ENCODE results near the gene FAM3D.

Gene FAM3D

DNA sequence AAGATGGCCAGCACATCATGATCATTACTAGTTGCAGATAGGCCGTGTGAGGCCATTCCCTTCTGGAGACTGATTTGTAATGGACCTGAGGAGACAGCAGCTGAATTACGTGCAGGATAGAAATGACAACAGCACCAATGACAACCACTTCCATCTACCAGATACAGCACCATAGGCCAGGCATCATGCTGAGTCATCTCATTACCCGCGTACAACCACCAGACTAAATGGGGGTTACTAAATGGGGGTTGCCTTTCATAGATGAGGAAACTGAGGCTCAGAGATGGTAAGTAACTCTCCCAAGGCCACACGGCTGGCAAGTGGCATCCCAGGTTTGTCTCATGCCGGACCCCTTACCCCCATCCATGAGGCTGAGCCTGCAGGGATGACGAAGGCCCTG, 56.6 kb downstream of the FAM3D start:
- H3K36me3 ChIP-seq (ENCODE audit: insufficient read depth): no peaks in the 10 kb centered on the region
- no peaks in the 10 kb centered on the region for H4K20me1 ChIP-seq (ENCODE audit: insufficient read depth)
- no peak overlapping the region for H2AFZ ChIP-seq (ENCODE audit: low read depth)
- H3K4me3 ChIP-seq (IDR thresholded peaks at IDR 0.05; ENCODE audit: insufficient read depth, low read depth, low read length): no peak overlapping the region
- no peak for TF ChIP-seq CTCF (conservative IDR thresholded peaks at IDR 0.05; ENCODE audit: low read depth, low read length)
- peaks cover 20% of the 10 kb centered on the region for H3K4me1 ChIP-seq (ENCODE audit: low read depth, poor library complexity, severe bottlenecking)
- H3K27ac ChIP-seq: no peak overlapping the region
- no peak overlapping the region for H3K9ac ChIP-seq
- H3K79me2 ChIP-seq (ENCODE audit: insufficient read depth, low read depth): no peaks in the 10 kb centered on the region
- H3K27me3 ChIP-seq (ENCODE audit: insufficient read depth, low read depth): no peaks in the 10 kb centered on the region
- no peak overlapping the region for H3K4me2 ChIP-seq

DNA sequence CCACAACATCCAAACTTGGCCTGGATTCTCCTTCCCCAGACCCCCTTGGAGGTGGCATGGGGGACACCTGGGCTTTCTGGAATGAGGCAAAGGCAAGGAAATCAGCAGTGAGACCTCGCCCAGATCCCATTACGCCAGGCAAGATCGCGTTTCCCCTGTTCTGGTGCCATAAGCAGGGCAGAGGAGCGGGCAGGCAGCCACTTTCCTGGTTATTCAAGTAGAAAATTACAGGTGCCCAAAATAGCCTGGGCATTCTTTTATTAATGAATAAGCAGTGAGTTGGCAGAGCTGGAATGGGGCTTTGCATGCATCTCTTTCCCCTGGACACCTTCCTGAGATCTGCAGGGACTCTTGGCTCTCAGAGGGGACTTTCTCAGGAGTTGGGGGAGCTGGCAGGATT, 57.9 kb downstream of the FAM3D start:
- Histone ChIP-seq H3K36me3 (ENCODE audit: insufficient read depth) (no peaks in the 10 kb centered on the region), H3K4me2 (no peak overlapping the region), H3K9ac (no peak overlapping the region), H3K4me1 (ENCODE audit: low read depth, poor library complexity, severe bottlenecking) (peaks cover 20% of the 10 kb centered on the region), H4K20me1 (ENCODE audit: insufficient read depth) (no peaks in the 10 kb centered on the region), H2AFZ (ENCODE audit: low read depth) (no peak overlapping the region), H3K79me2 (ENCODE audit: insufficient read depth, low read depth) (no peaks in the 10 kb centered on the region), H3K4me3 (IDR thresholded peaks at IDR 0.05; ENCODE audit: insufficient read depth, low read depth, low read length) (no peak overlapping the region), H3K27ac (no peak overlapping the region), H3K27me3 (ENCODE audit: insufficient read depth, low read depth) (no peaks in the 10 kb centered on the region)
- no peak for TF ChIP-seq CTCF (conservative IDR thresholded peaks at IDR 0.05; ENCODE audit: low read depth, low read length)

DNA sequence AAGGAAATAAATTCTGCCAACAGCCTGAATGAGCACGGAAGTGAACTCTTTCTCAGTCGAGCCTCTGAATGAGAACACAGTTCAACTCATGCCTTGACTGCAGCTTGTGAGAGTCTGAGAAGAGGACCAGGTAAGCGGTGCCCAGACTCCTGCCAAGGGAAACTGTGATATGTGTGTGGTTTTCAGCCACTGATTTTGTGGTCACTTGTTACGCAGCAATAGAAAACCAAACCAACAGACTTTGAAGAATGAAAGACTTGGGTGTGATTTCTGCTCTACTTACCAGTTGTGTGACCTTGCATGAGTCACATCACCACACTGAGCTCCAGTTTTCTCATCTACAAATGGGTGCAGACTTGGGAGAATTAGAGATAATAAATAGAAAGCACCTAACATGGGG, 58.8 kb downstream of the FAM3D start:
- no peak for TF ChIP-seq CTCF (conservative IDR thresholded peaks at IDR 0.05; ENCODE audit: low read depth, low read length)
- Histone ChIP-seq H4K20me1 (ENCODE audit: insufficient read depth) (no peaks in the 10 kb centered on the region), H3K9ac (no peak overlapping the region), H3K27ac (no peak overlapping the region), H3K36me3 (ENCODE audit: insufficient read depth) (no peaks in the 10 kb centered on the region), H3K27me3 (ENCODE audit: insufficient read depth, low read depth) (no peaks in the 10 kb centered on the region), H3K4me2 (no peak overlapping the region), H3K4me1 (ENCODE audit: low read depth, poor library complexity, severe bottlenecking) (peaks cover 20% of the 10 kb centered on the region), H2AFZ (ENCODE audit: low read depth) (no peak overlapping the region), H3K4me3 (IDR thresholded peaks at IDR 0.05; ENCODE audit: insufficient read depth, low read depth, low read length) (no peak overlapping the region), H3K79me2 (ENCODE audit: insufficient read depth, low read depth) (no peaks in the 10 kb centered on the region)

- no peaks in the 10 kb centered on the region for H3K27me3 ChIP-seq (ENCODE audit: insufficient read depth, low read depth)
- no peaks in the 10 kb centered on the region for H3K79me2 ChIP-seq (ENCODE audit: insufficient read depth, low read depth)
- H4K20me1 ChIP-seq (ENCODE audit: insufficient read depth): no peaks in the 10 kb centered on the region
- H3K4me2 ChIP-seq: no peak overlapping the region
- no peak for TF ChIP-seq CTCF (conservative IDR thresholded peaks at IDR 0.05; ENCODE audit: low read depth, low read length)
- no peak overlapping the region for H3K4me3 ChIP-seq (IDR thresholded peaks at IDR 0.05; ENCODE audit: insufficient read depth, low read depth, low read length)
- no peaks in the 10 kb centered on the region for H3K36me3 ChIP-seq (ENCODE audit: insufficient read depth)
- no peak overlapping the region for H3K27ac ChIP-seq
- no peak overlapping the region for H2AFZ ChIP-seq (ENCODE audit: low read depth)
- H3K9ac ChIP-seq: no peak overlapping the region
- peaks cover 20% of the 10 kb centered on the region for H3K4me1 ChIP-seq (ENCODE audit: low read depth, poor library complexity, severe bottlenecking)
Observed at GRCh38 chr3:58606693-58607092, 59.9 kb downstream of the FAM3D start.

DNA sequence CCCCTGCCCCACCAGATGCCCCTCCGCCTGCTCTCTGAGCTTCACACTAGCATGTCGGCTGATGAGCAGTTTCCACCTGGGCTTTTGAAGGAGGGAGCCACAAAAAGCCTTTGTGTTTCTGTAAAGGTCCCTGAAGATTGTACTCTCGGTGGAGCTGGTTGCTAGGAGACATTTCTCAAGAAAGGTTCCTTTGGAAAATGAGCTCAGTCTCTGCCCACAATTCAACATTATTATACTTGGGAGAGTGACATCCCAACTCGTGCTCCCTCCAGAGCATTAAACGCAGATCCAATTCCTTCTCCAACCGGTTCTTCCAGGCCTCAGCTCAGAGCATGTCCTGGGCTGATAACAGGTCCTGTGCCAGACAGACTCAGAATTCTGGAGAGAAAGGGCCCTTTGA, 62.5 kb downstream of the FAM3D start:
- TF ChIP-seq CTCF (conservative IDR thresholded peaks at IDR 0.05; ENCODE audit: low read depth, low read length): no peak

More for the DNA sequence above, 62.5 kb downstream of the FAM3D start:
- Histone ChIP-seq H2AFZ (ENCODE audit: low read depth) (no peak overlapping the region), H3K27ac (no peak overlapping the region), H3K79me2 (ENCODE audit: insufficient read depth, low read depth) (no peaks in the 10 kb centered on the region), H3K4me1 (ENCODE audit: low read depth, poor library complexity, severe bottlenecking) (peaks cover 20% of the 10 kb centered on the region), H3K4me3 (IDR thresholded peaks at IDR 0.05; ENCODE audit: insufficient read depth, low read depth, low read length) (no peak overlapping the region), H3K27me3 (ENCODE audit: insufficient read depth, low read depth) (no peaks in the 10 kb centered on the region), H3K9ac (no peak overlapping the region), H3K36me3 (ENCODE audit: insufficient read depth) (no peaks in the 10 kb centered on the region), H4K20me1 (ENCODE audit: insufficient read depth) (no peaks in the 10 kb centered on the region), H3K4me2 (no peak overlapping the region)
